HepG2 (cell line): ENCODE measurements around the gene EEA1. TPM values are rescaled to one million over a fixed set of nuclear protein-coding genes. Genes with fewer than 3 reads are reported as not detected.

Experiments
- ATAC-seq: fragments of 200-7000 bp; cut with Tn5 transposase; 3 replicates; pipeline ENCODE4 v1.9.1; 2020; ENCODE audit warnings: mild to moderate bottlenecking, moderate library complexity
- BruUV-seq: library from RNA; stranded (reverse); fragments of 400-500 nt; replicated peaks from 2 replicates; lab custom pipeline; 2021; lab: Mats Ljungman, UMichigan
- CTCF ChIA-PET: fragments of 300-600 bp; formaldehyde crosslinking; extraction: SDS; loops from one replicate; lab custom pipeline; 2021; ENCODE audit warnings: low total read pairs, inconsistent platforms, low intra/inter-chr PET ratio; lab: Yijun Ruan, JAX
- POLR2A ChIA-PET: fragments of 350-600 bp; sonication (Branson Sonifier 250); formaldehyde crosslinking; loops from one replicate; lab custom pipeline; 2020; ENCODE audit warnings: antibody characterized with exemption, inconsistent platforms; lab: Yijun Ruan, JAX
- DNase-seq: peaks from one replicate; pipeline ENCODE4 v3.0.0-alpha.2; 2015; ENCODE audit warnings: low spot score
- FAIRE-seq: peaks from 3 replicates; lab custom pipeline; 2011; peaks lifted over from hg19 to GRCh38; lab: Jason Lieb, UNC
- H2AFZ ChIP-seq: one replicate; pipeline ENCODE4 v1.6.1; 2011; ENCODE audit warnings: low read length, inconsistent platforms
- H3K27ac ChIP-seq: fragments of 300-600 bp; 3 replicates; pipeline ENCODE4 v1.8.0; 2011; ENCODE audit warnings: mixed run types, mild to moderate bottlenecking, mixed read lengths, low read length, inconsistent platforms; ENCODE audit not compliant: insufficient read depth; ENCODE audit errors: extremely low read length
- H3K27me3 ChIP-seq, 2 experiments: fragments of 200-600 bp in 1 of 2; 2 replicates in 1 of 2; 3 replicates in 1 of 2; pipeline versions ENCODE4 v1.6.0 to v1.8.0; 2011; ENCODE audit warnings: low read length in 2 of 2, mild to moderate bottlenecking in 2 of 2, moderate library complexity in 2 of 2, inconsistent platforms in 1 of 2; ENCODE audit not compliant: insufficient read depth in 2 of 2, control insufficient read depth in 1 of 2
- H3K36me3 ChIP-seq, 2 experiments: fragments of 200-600 bp in 1 of 2; replicated peaks in 1 of 2; 2 replicates in 1 of 2; 3 replicates in 1 of 2; pipeline versions ENCODE4 v1.5.1 to v1.8.0; 2011; ENCODE audit warnings: low read length in 2 of 2, inconsistent platforms in 1 of 2; ENCODE audit not compliant: insufficient read depth in 2 of 2, control insufficient read depth in 1 of 2
- H3K4me1 ChIP-seq: 2 replicates; pipeline ENCODE4 v1.5.1; 2012; ENCODE audit warnings: low read length, inconsistent platforms; ENCODE audit not compliant: insufficient read depth
- H3K4me2 ChIP-seq: 2 replicates; pipeline ENCODE4 v1.6.0; 2011; ENCODE audit warnings: low read depth, low read length, inconsistent platforms
- H3K4me3 ChIP-seq, 3 experiments: fragments of 200-600 bp in 1 of 3; sonication (generic), shearing (Covaris generic) in 1 of 3; replicated peaks in 1 of 3; 2 replicates each; pipeline ENCODE4 v1.5.1; 2011 to 2016; ENCODE audit warnings: low read length in 3 of 3, inconsistent platforms in 2 of 3, low read depth in 2 of 3, mild to moderate bottlenecking in 2 of 3, control low read depth in 1 of 3, mixed read lengths in 1 of 3; ENCODE audit not compliant: insufficient read depth in 1 of 3
- H3K79me2 ChIP-seq: one replicate; pipeline ENCODE4 v1.6.1; 2011; ENCODE audit warnings: low read length, inconsistent platforms; ENCODE audit not compliant: insufficient read depth
- H3K9ac ChIP-seq: 2 replicates; pipeline ENCODE4 v1.6.0; 2011; ENCODE audit warnings: mild to moderate bottlenecking, low read depth, low read length, inconsistent platforms; ENCODE audit not compliant: insufficient read depth
- H3K9me3 ChIP-seq: 2 replicates; pipeline ENCODE4 v1.5.1; 2012; ENCODE audit warnings: mild to moderate bottlenecking, low read length
- H4K20me1 ChIP-seq: 2 replicates; pipeline ENCODE4 v1.6.0; 2011; ENCODE audit warnings: inconsistent platforms, mild to moderate bottlenecking, low read length, moderate library complexity; ENCODE audit not compliant: insufficient read depth
- MNT ChIP-seq: fragments of 450-650 bp; IDR thresholded peaks from 2 replicates; pipeline ENCODE4 v1.6.1; 2016
- NR2F2 ChIP-seq: IDR thresholded peaks from 2 replicates; pipeline ENCODE4 v1.6.1; 2012; ENCODE audit warnings: low read depth, inconsistent platforms, borderline replicate concordance
- ZNF124 ChIP-seq: sonication (generic); formaldehyde crosslinking; IDR thresholded peaks from 2 replicates; pipeline ENCODE4 v1.4.0; 2020; ENCODE audit warnings: missing genetic modification reagents
- ZNF160 ChIP-seq: sonication (generic); formaldehyde crosslinking; IDR thresholded peaks from 2 replicates; pipeline ENCODE4 v1.8.0; 2022; ENCODE audit warnings: mild to moderate bottlenecking, inconsistent platforms, missing genetic modification reagents
- ZNF609 ChIP-seq: sonication (generic); formaldehyde crosslinking; IDR thresholded peaks from 2 replicates; pipeline ENCODE4 v1.4.0; 2020; ENCODE audit warnings: mild to moderate bottlenecking, missing genetic modification reagents, borderline replicate concordance
- ZNF644 ChIP-seq: IDR thresholded peaks from 2 replicates; pipeline ENCODE4 v1.6.1; 2016; ENCODE audit warnings: low read depth
- WGBS: methylation state at CpG from one replicate; pipeline ENCODE4 v1.1.6; 2017; ENCODE audit warnings: low lambda C conversion rate; 5-methylcytosine and 5-hydroxymethylcytosine counted together
- in situ Hi-C: cut with HindIII; loops from 2 replicates; pipeline ENCODE4 v1.10.0; 2017; ENCODE audit warnings: low pct_unique_long_range_greater_than_20kb; ENCODE audit not compliant: extremely low pct_ligation_motif_present
- intact Hi-C: fragments of 100-400 bp; cut with micrococcal nuclease; formaldehyde crosslinking; loops from one replicate; pipeline ENCODE4 v1.10.0; 2022; ENCODE audit not compliant: unreplicated experiment
- polyA plus RNA-seq, 8 experiments: library from polyadenylated mRNA; depleted of rRNA in 3 of 8; stranded (reverse) in 7 of 8; unstranded in 1 of 8; fragments of >200 nt; fragmentation: Illumina TruSeq in 4 of 8; extraction: Trizol in 4 of 8; gene quantifications; 2 replicates each; pipeline versions ENCODE4 v1.2.1 to v1.2.3, GENCODE V29; 2011 to 2016; ENCODE audit warnings: low read depth in 4 of 8, missing spikeins in 1 of 8, mixed read lengths in 1 of 8; ENCODE audit not compliant: insufficient read depth in 1 of 8
- total RNA-seq, 5 experiments: library from RNA; depleted of rRNA; stranded (reverse); fragments of >200 nt; fragmentation: Illumina TruSeq; extraction: Trizol; gene quantifications; 2 replicates each; pipeline ENCODE4 v1.2.3, GENCODE V29; 2016; ENCODE audit warnings: low read depth in 1 of 5
- TF ChIP-seq, protein P1 (sequence below): sonication (generic); formaldehyde crosslinking; IDR thresholded peaks from 2 replicates; pipeline ENCODE4 v1.4.0; 2020; ENCODE audit warnings: missing genetic modification reagents

The EEA1 gene
- total and polyA plus RNA-seq, 2 of the 13 experiments (the other 11 are each of a cell fraction or from before 2014, with no cell fraction given) = 5.0 to 19.3 TPM

DNA sequence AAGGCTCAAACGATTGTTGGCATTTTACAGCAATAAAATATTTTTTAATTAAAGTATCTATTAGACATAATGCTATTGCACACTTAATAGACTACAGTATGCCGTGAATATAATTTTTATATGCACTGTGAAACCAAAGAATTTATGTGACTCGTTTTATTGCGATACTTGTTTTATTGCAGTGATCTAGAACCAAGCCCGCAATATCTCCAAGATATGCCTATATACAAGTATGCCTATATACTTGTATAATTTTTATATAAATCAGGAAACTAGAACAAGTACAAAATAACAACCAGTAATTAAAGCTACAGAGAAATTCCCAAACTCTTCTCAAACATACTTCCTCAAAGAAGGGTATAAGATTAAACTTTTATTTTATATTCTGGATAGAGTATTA is 31.3 kb downstream of the EEA1 start (continued):
- no peak for TF ChIP-seq ZNF124 (CRISPR knock-in tag)
- no peak for TF ChIP-seq ZNF160
- no peak for TF ChIP-seq ZNF644 (CRISPR knock-in tag)
- TF ChIP-seq, protein P1, sequence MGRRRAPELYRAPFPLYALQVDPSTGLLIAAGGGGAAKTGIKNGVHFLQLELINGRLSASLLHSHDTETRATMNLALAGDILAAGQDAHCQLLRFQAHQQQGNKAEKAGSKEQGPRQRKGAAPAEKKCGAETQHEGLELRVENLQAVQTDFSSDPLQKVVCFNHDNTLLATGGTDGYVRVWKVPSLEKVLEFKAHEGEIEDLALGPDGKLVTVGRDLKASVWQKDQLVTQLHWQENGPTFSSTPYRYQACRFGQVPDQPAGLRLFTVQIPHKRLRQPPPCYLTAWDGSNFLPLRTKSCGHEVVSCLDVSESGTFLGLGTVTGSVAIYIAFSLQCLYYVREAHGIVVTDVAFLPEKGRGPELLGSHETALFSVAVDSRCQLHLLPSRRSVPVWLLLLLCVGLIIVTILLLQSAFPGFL = no peak

DNA sequence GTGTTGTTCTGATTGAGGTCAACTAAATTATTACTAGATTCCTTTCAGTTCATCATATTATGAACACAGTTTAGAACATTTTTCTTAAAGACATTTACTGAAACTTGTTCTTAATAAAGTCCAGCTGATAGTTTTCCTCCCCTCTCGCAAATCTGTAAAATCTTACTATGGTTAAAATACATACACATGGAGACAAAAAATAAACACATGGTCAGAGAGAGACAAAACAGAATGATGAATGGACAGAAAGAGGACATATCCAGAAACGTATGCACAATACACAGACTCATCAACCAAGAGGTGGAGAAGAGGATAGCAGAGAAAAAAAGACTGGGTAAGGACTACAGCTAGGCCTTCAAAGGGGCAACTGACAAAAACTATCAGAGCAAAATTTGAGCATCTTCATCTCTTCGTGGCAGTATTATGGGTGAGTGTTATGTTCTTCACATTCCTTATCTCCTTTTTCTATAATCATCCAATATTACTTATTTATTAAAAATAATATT is 38.4 kb downstream of the EEA1 start:
- H3K27me3 ChIP-seq = no peaks in the 10 kb centered on the region
- ATAC-seq (no peak), FAIRE-seq (no peak), DNase-seq (no peak)
- H2AFZ ChIP-seq = no peak overlapping the region
- no peaks in the 10 kb centered on the region for H3K4me1 ChIP-seq
- H3K9ac ChIP-seq = no peak overlapping the region
- in situ Hi-C loops = no loop called here
- TF ChIP-seq NR2F2 (no peak), ZNF609 (no peak), MNT (peak; percentile 97)
- H3K27ac ChIP-seq = no peak overlapping the region
- peaks cover 1 to 10% of the 10 kb centered on the region in 2 experiments; a peak in 3 of 5 replicates for H3K36me3 ChIP-seq
- BruUV-seq = no TSS peak
- CTCF ChIA-PET = no interaction called here
- 96% methylated on average over 3 of the region's 3 CpGs for WGBS
- no peaks in the 10 kb centered on the region for H3K9me3 ChIP-seq
- H3K79me2 ChIP-seq = peaks cover 22% of the 10 kb centered on the region
- intact Hi-C loops = loop anchor here (5.0 kb wide), 1 partner anchor 908 kb away; no protein-coding TSS in a partner anchor
- POLR2A ChIA-PET = no interaction called here
- H3K4me2 ChIP-seq = no peak overlapping the region
- H4K20me1 ChIP-seq = no peaks in the 10 kb centered on the region
- no peak overlapping the region for H3K4me3 ChIP-seq
